Chondrocyte (in vitro differentiated cells): ENCODE results near the gene PTPRN2. TPM values are rescaled to one million over a fixed set of nuclear protein-coding genes. Genes with fewer than 3 reads are reported as not detected.

Source experiments
- DNase-seq: peaks from one replicate; pipeline ENCODE4 v3.0.0; 2021; ENCODE audit warnings: mixed read lengths, low spot score
- H3K27ac Mint-ChIP-seq: one replicate; pipeline ENCODE4 v1.8.0; 2021; ENCODE audit warnings: mild to moderate bottlenecking, moderate library complexity, mixed read lengths; ENCODE audit not compliant: unreplicated experiment
- H3K27me3 Mint-ChIP-seq: 2 replicates; pipeline ENCODE4 v1.8.0; 2021; ENCODE audit warnings: low read depth, mixed read lengths
- H3K36me3 Mint-ChIP-seq: 2 replicates; pipeline ENCODE4 v1.8.0; 2021; ENCODE audit warnings: low read depth, mixed read lengths
- H3K4me1 Mint-ChIP-seq: 2 replicates; pipeline ENCODE4 v1.8.0; 2021; ENCODE audit warnings: low read depth, mild to moderate bottlenecking, mixed read lengths
- H3K4me3 Mint-ChIP-seq: one replicate; pipeline ENCODE4 v1.8.0; 2021; ENCODE audit warnings: mild to moderate bottlenecking, moderate library complexity, mixed read lengths; ENCODE audit not compliant: unreplicated experiment
- H3K9me3 Mint-ChIP-seq: 2 replicates; pipeline ENCODE4 v1.8.0; 2021; ENCODE audit warnings: low read depth, mixed read lengths
- total RNA-seq: library from RNA; stranded (reverse); gene quantifications from 3 replicates; pipeline ENCODE4 v1.2.1, GENCODE V29; 2021
- TF ChIP-seq, protein P1 (sequence below): fragments of 200-600 bp; sonication (generic); IDR thresholded peaks from 2 replicates; pipeline ENCODE4 v1.5.0; 2021; ENCODE audit warnings: antibody characterized with exemption, mild to moderate bottlenecking, moderate library complexity

PTPRN2 gene
- total RNA-seq, 1 donor from 2014 or later, result 0.30 TPM

DNA sequence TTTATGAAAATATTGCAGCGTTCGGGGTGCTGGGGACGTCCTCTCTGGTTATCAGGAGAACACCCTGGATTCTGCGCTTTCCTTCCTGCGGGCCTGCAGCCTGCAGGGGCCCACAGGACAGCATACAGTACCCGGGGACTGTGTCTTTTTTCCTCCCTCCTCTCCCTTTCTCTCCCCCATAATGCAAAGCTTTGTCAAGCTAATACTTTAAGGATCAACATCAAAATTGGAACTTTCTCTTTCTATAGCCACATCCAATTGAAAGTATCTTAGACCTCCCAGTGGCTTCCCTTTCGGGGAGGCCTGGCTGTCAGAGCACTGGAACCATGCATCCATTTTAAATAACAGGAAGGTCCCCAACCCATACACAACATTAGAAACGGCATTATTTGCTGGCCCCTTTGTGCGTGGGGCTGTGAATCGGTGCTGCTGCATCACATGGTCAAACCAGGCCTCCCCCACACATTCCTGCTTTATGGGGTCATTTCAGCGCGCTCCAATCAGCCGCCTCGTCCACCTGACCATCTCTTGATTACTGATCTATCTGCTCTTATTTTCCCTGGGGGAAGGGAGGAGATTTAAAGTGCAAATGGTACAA is 745.8 kb downstream of the PTPRN2 start:
- DNase-seq, result no peak
- H3K4me1 Mint-ChIP-seq, result no peaks in the 10 kb centered on the region
- H3K36me3 Mint-ChIP-seq, result no peaks in the 10 kb centered on the region
- no peaks in the 10 kb centered on the region for H3K27me3 Mint-ChIP-seq
- H3K9me3 Mint-ChIP-seq, result no peaks in the 10 kb centered on the region
- H3K27ac Mint-ChIP-seq, result no peak overlapping the region
- TF ChIP-seq, protein P1, sequence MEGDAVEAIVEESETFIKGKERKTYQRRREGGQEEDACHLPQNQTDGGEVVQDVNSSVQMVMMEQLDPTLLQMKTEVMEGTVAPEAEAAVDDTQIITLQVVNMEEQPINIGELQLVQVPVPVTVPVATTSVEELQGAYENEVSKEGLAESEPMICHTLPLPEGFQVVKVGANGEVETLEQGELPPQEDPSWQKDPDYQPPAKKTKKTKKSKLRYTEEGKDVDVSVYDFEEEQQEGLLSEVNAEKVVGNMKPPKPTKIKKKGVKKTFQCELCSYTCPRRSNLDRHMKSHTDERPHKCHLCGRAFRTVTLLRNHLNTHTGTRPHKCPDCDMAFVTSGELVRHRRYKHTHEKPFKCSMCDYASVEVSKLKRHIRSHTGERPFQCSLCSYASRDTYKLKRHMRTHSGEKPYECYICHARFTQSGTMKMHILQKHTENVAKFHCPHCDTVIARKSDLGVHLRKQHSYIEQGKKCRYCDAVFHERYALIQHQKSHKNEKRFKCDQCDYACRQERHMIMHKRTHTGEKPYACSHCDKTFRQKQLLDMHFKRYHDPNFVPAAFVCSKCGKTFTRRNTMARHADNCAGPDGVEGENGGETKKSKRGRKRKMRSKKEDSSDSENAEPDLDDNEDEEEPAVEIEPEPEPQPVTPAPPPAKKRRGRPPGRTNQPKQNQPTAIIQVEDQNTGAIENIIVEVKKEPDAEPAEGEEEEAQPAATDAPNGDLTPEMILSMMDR, result no peak
- H3K4me3 Mint-ChIP-seq, result no peak overlapping the region

- TF ChIP-seq, protein P1, result no peak
- no peaks in the 10 kb centered on the region for H3K36me3 Mint-ChIP-seq
- H3K9me3 Mint-ChIP-seq, result no peaks in the 10 kb centered on the region
- no peaks in the 10 kb centered on the region for H3K4me1 Mint-ChIP-seq
- DNase-seq, result no peak
- H3K4me3 Mint-ChIP-seq, result no peak overlapping the region
- H3K27ac Mint-ChIP-seq, result no peak overlapping the region
- no peaks in the 10 kb centered on the region for H3K27me3 Mint-ChIP-seq
Observed at GRCh38 chr7:157840914-157841772, 746.5 kb downstream of the PTPRN2 start.

- Mint-ChIP-seq H3K4me1 (no peaks in the 10 kb centered on the region), H3K4me3 (no peak overlapping the region), H3K36me3 (no peaks in the 10 kb centered on the region), H3K9me3 (no peaks in the 10 kb centered on the region), H3K27ac (no peak overlapping the region), H3K27me3 (peaks cover 6% of the 10 kb centered on the region)
- TF ChIP-seq, protein P1, result no peak
- peak; percentile 84 for DNase-seq
Observed at GRCh38 chr7:157840174-157840913, 747.3 kb downstream of the PTPRN2 start.

DNA sequence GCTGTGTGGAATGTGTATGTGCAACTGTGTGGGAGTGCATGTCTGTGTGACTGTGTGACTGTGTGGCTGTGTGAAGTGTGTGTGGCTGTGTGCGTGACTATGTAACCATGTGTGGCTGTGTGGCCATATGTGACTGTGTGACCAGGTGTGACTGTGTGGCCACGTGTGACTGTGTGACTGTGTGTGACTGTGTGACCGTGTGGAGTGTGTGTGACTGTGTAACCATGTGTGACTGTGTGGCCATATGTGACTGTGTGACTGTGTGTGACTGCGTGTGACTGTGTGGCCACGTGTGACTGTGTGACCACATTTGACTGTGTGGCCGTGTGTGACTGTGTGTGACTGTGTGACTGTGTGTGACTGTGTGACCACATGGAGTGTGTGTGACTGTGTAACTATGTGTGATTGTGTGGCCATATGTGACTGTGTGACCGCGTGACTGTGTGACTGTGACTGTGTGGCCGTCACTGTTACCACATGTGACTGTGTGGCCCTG is 747.9 kb downstream of the PTPRN2 start:
- H3K36me3 Mint-ChIP-seq, result no peaks in the 10 kb centered on the region
- no peaks in the 10 kb centered on the region for H3K4me1 Mint-ChIP-seq
- peaks cover 10% of the 10 kb centered on the region for H3K27me3 Mint-ChIP-seq
- no peak overlapping the region for H3K4me3 Mint-ChIP-seq
- H3K27ac Mint-ChIP-seq, result no peak overlapping the region
- no peak for DNase-seq
- no peaks in the 10 kb centered on the region for H3K9me3 Mint-ChIP-seq
- TF ChIP-seq, protein P1, result no peak

DNA sequence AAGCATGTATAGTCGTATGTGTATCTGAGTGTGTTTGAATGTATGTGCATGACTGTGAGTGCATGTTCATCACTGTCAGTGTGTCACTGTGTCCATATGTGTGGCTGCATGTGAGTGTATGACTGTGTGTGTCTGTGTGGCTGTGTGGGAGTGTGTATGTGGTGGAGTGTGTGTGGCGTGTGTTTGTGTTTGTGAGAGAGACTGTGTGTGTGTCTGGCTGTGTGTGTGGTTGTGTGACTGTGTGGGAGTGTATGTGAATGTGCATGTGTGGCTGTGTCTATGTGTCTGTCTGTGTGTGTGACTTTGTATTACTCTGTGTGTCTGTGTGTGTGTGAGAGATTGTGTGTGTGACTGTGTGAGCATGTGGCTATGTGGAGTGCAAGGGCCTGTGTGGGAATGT is 748.4 kb downstream of the PTPRN2 start:
- H3K27me3 Mint-ChIP-seq, result peaks cover 10% of the 10 kb centered on the region

More for the DNA sequence above, 748.4 kb downstream of the PTPRN2 start:
- no peaks in the 10 kb centered on the region for H3K36me3 Mint-ChIP-seq
- no peaks in the 10 kb centered on the region for H3K4me1 Mint-ChIP-seq
- H3K27ac Mint-ChIP-seq, result no peak overlapping the region
- DNase-seq, result no peak
- H3K9me3 Mint-ChIP-seq, result no peaks in the 10 kb centered on the region
- TF ChIP-seq, protein P1, result no peak
- no peak overlapping the region for H3K4me3 Mint-ChIP-seq
